Parathyroid adenoma (tissue), 2 donors: ENCODE measurements around the gene CD244.

Experiments used
- H2AFZ ChIP-seq: fragments of 300-600 bp; sonication (generic); one replicate; pipeline ENCODE4 v1.7.0; 2017; ENCODE audit warnings: antibody characterized with exemption, mild to moderate bottlenecking
- H3K27ac ChIP-seq: fragments of 300-600 bp; sonication (generic); one replicate; pipeline ENCODE4 v1.7.0; 2017
- H3K27me3 ChIP-seq: fragments of 300-600 bp; sonication (generic); one replicate; pipeline ENCODE4 v1.7.0; 2017; ENCODE audit warnings: low read length; ENCODE audit not compliant: control insufficient read depth, insufficient read depth
- H3K36me3 ChIP-seq: fragments of 300-600 bp; sonication (generic); one replicate; pipeline ENCODE4 v1.7.0; 2017; ENCODE audit warnings: low read length; ENCODE audit not compliant: control insufficient read depth, insufficient read depth
- H3K4me1 ChIP-seq: fragments of 300-600 bp; sonication (generic); one replicate; pipeline ENCODE4 v1.7.0; 2017; ENCODE audit warnings: control low read depth
- H3K4me2 ChIP-seq: fragments of 300-600 bp; sonication (generic); one replicate; pipeline ENCODE4 v1.7.0; 2017; ENCODE audit warnings: low read length
- H3K4me3 ChIP-seq: fragments of 300-600 bp; sonication (generic); one replicate; pipeline ENCODE4 v1.7.0; 2017; ENCODE audit warnings: low read depth, low read length
- H3K79me2 ChIP-seq: fragments of 300-600 bp; sonication (generic); one replicate; pipeline ENCODE4 v1.7.0; 2017; ENCODE audit warnings: control low read depth
- H3K9ac ChIP-seq: fragments of 300-600 bp; sonication (generic); one replicate; pipeline ENCODE4 v1.7.0; 2017; ENCODE audit warnings: mild to moderate bottlenecking
- H3K9me3 ChIP-seq: fragments of 300-600 bp; sonication (generic); one replicate; pipeline ENCODE4 v1.7.0; 2017; ENCODE audit warnings: low read length; ENCODE audit not compliant: control insufficient read depth
- CTCF ChIP-seq: fragments of 300-600 bp; sonication (generic); IDR thresholded peaks from one replicate; pipeline ENCODE4 v1.7.0; 2017; ENCODE audit warnings: antibody characterized with exemption, mild to moderate bottlenecking
- donor health status: primary hyperparathyroidism.

The CD244 gene

GRCh38 chr1:160850541-160850940, 12.1 kb downstream of the CD244 start:
- Histone ChIP-seq H2AFZ (no peak overlapping the region), H3K9ac (no peak overlapping the region), H3K4me3 (no peak overlapping the region), H3K79me2 (no peaks in the 10 kb centered on the region), H3K36me3 (no peaks in the 10 kb centered on the region), H3K4me1 (no peaks in the 10 kb centered on the region), H3K4me2 (no peak overlapping the region), H3K27ac (no peak overlapping the region), H3K27me3 (no peaks in the 10 kb centered on the region), H3K9me3 (no peaks in the 10 kb centered on the region)
- TF ChIP-seq CTCF = no peak

- H3K9ac ChIP-seq = no peak overlapping the region
- H3K79me2 ChIP-seq = no peaks in the 10 kb centered on the region
- H3K9me3 ChIP-seq = no peaks in the 10 kb centered on the region
- TF ChIP-seq CTCF = no peak
- no peaks in the 10 kb centered on the region for H3K36me3 ChIP-seq
- no peak overlapping the region for H3K27ac ChIP-seq
- no peak overlapping the region for H3K4me3 ChIP-seq
- no peaks in the 10 kb centered on the region for H3K4me1 ChIP-seq
- H3K4me2 ChIP-seq = no peak overlapping the region
- no peaks in the 10 kb centered on the region for H3K27me3 ChIP-seq
- no peak overlapping the region for H2AFZ ChIP-seq
Observed at GRCh38 chr1:160846281-160846680, 16.4 kb downstream of the CD244 start.

- TF ChIP-seq CTCF = no peak
- Histone ChIP-seq H3K27ac (no peak overlapping the region), H3K36me3 (no peaks in the 10 kb centered on the region), H3K9me3 (no peaks in the 10 kb centered on the region), H3K27me3 (no peaks in the 10 kb centered on the region), H2AFZ (no peak overlapping the region), H3K4me1 (no peaks in the 10 kb centered on the region), H3K79me2 (no peaks in the 10 kb centered on the region), H3K9ac (no peak overlapping the region), H3K4me2 (no peak overlapping the region), H3K4me3 (no peak overlapping the region)
Observed at GRCh38 chr1:160844447-160845232, 18.0 kb downstream of the CD244 start.

GRCh38 chr1:160841079-160841478, 21.6 kb downstream of the CD244 start:
- Histone ChIP-seq H3K9ac (no peak overlapping the region), H3K4me2 (no peak overlapping the region), H3K79me2 (no peaks in the 10 kb centered on the region), H3K27me3 (no peaks in the 10 kb centered on the region), H3K4me1 (no peaks in the 10 kb centered on the region), H3K27ac (no peak overlapping the region), H3K4me3 (no peak overlapping the region), H3K9me3 (no peaks in the 10 kb centered on the region), H3K36me3 (no peaks in the 10 kb centered on the region), H2AFZ (no peak overlapping the region)
- no peak for TF ChIP-seq CTCF

- Histone ChIP-seq H3K9ac (no peak overlapping the region), H3K27me3 (no peaks in the 10 kb centered on the region), H2AFZ (no peak overlapping the region), H3K27ac (no peak overlapping the region), H3K4me3 (no peak overlapping the region), H3K4me1 (no peaks in the 10 kb centered on the region), H3K4me2 (no peak overlapping the region), H3K79me2 (no peaks in the 10 kb centered on the region), H3K9me3 (no peaks in the 10 kb centered on the region), H3K36me3 (no peaks in the 10 kb centered on the region)
- no peak for TF ChIP-seq CTCF
Observed at GRCh38 chr1:160839746-160840145, 22.9 kb downstream of the CD244 start.
